Measurements from ENCODE around the gene PKHD1. TPM values are rescaled to one million over a fixed set of nuclear protein-coding genes. Genes with fewer than 3 reads are reported as not detected.

Gene PKHD1
- total and polyA plus RNA-seq, 2 of the 8 experiments (the other 6 are each of a cell fraction or from before 2014, with no cell fraction given), result 0.06 to 0.09 TPM

DNA sequence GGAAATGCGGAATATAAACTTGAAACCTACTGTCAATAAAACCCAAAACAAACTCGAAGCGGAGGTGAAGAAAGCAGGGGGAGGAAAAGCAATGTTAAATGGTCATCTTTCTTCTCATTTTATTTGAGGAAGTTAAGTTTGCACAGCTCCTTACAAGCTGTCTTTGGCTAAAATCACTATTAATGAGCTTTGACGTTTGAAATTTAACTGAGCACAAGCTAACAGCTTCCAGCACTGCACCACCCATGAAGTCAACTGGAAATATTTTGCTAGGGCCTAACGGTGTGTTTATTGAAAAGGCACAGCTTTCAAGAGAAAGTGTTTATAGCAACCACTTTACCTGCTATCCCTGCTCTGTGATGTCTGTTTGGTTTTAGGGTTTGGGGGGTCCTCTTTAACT lies 103.8 kb downstream of the PKHD1 start:
- peak overlapping the region in 1 of 4 experiments; percentile 13; a peak in 1 of 7 replicates for H3K9ac ChIP-seq (replicated peaks in 1 of 4; ENCODE audit: extremely low read depth in 1 of 4, low read depth in 3 of 4, low read length in 3 of 4)
- H2BK12ac ChIP-seq (ENCODE audit: low read depth, low read length), result no peak overlapping the region
- no peak overlapping the region for H4K8ac ChIP-seq (ENCODE audit: extremely low read depth, insufficient read depth, low read length)
- ChIA-PET CTCF (ENCODE audit: partially characterized antibody) (interaction anchor here (0.9 to 1.6 kb wide), 4 partner anchors 18 to 66 kb away, joined by 3 to 6 read pairs (median 4); no protein-coding TSS in a partner anchor), POLR2A (ENCODE audit: partially characterized antibody) (no interaction called here)
- no peak overlapping the region for H3K14ac ChIP-seq (ENCODE audit: insufficient read length)
- no peak overlapping the region for H2BK15ac ChIP-seq (ENCODE audit: low read length)
- DNase-seq (ENCODE audit: low read depth in 1 of 2, low spot score in 2 of 2) (no peak), FAIRE-seq (no peak)
- H4K91ac ChIP-seq (replicated peaks; ENCODE audit: insufficient read length, low read length), result no peak overlapping the region
- H3K27ac ChIP-seq (ENCODE audit: low read depth, low read length), result no peak overlapping the region
- WGBS, 2 experiments (ENCODE audit: extremely low coverage in 1 of 2, insufficient coverage in 1 of 2, insufficient read length in 1 of 2, insufficient replicate concordance in 2 of 2, low coverage in 1 of 2, low lambda C conversion rate in 2 of 2, missing lambda C conversion rate in 1 of 2), result 75% methylated on average over 5 of the region's 5 CpGs; no CpG with 5 or more reads in 1 of the 2 experiments
- H3K23ac ChIP-seq (ENCODE audit: insufficient read length), result no peak overlapping the region
- H3K79me2 ChIP-seq (ENCODE audit: control insufficient read depth in 1 of 2, insufficient read depth in 2 of 2, low read length in 2 of 2), result no peaks in the 10 kb centered on the region
- peaks cover 0 to 11% (median under 1%) of the 10 kb centered on the region in 4 experiments; a peak in 3 of 7 replicates for H3K4me1 ChIP-seq (replicated peaks in 1 of 4; ENCODE audit: control insufficient read depth in 3 of 4, insufficient read depth in 4 of 4, low read length in 3 of 4)
- no peak overlapping the region; the same call in 1 of the 2 replicates for H2BK5ac ChIP-seq (ENCODE audit: low read depth, low read length)
- H3K23me2 ChIP-seq (ENCODE audit: low read depth, low read length), result no peaks in the 10 kb centered on the region
- 0 out of 2 replicates have a peak overlapping the region, but pooled peaks have one; percentile 41 for H2BK20ac ChIP-seq (ENCODE audit: low read length)
- H3K56ac ChIP-seq (replicated peaks; ENCODE audit: insufficient read length, low read depth, low read length), result no peak overlapping the region
- no peaks in the 10 kb centered on the region; a peak in 1 of 8 replicates for H3K36me3 ChIP-seq (ENCODE audit: control insufficient read depth in 2 of 4, insufficient read depth in 4 of 4, low read length in 3 of 4)
- no peak overlapping the region for H2AK5ac ChIP-seq (ENCODE audit: low read depth, low read length)
- H2AFZ ChIP-seq (ENCODE audit: low read length), result peak overlapping the region; percentile 63; the same call in 1 of the 2 replicates
- peaks cover 0 to 7% of the 10 kb centered on the region in 2 experiments; a peak in 1 of 4 replicates for H3K9me3 ChIP-seq (ENCODE audit: insufficient read depth in 2 of 2, low read depth in 1 of 2, low read length in 1 of 2)
- H4K20me1 ChIP-seq (replicated peaks in 1 of 2; ENCODE audit: control insufficient read depth in 1 of 2, insufficient read depth in 2 of 2, low read length in 2 of 2), result no peaks in the 10 kb centered on the region
- H3K4me3 ChIP-seq (ENCODE audit: extremely low read depth in 1 of 4, insufficient read depth in 2 of 4, low read depth in 3 of 4, low read length in 4 of 4), result no peak overlapping the region
- H3K4me2 ChIP-seq (ENCODE audit: insufficient read depth in 1 of 2, low read depth in 2 of 2, low read length in 2 of 2), result no peak overlapping the region
- H3K4ac ChIP-seq (replicated peaks; ENCODE audit: insufficient read length, low read depth, low read length), result no peak overlapping the region
- H4K5ac ChIP-seq (ENCODE audit: insufficient read length, low read depth, low read length), result no peak overlapping the region
- H3K27me3 ChIP-seq (replicated peaks in 1 of 4; ENCODE audit: control insufficient read depth in 3 of 4, extremely low read depth in 1 of 4, insufficient read depth in 3 of 4, low read length in 3 of 4), result no peaks in the 10 kb centered on the region
- peak overlapping the region; percentile 16; the same call in 1 of the 2 replicates for H3K18ac ChIP-seq (ENCODE audit: extremely low read depth, low read length)
- H2BK120ac ChIP-seq (replicated peaks; ENCODE audit: low read depth, low read length), result no peak overlapping the region
- H3K79me1 ChIP-seq (ENCODE audit: low read depth, low read length), result no peaks in the 10 kb centered on the region
- TF ChIP-seq SIRT6 (IDR thresholded peaks at IDR 0.05; ENCODE audit: low read length) (no peak), POLR2AphosphoS5 (IDR thresholded peaks at IDR 0.05; ENCODE audit: low read depth, low read length) (no peak), YY1 (IDR thresholded peaks at IDR 0.05; ENCODE audit: low read depth, low read length) (no peak), RXRA (IDR thresholded peaks at IDR 0.05; ENCODE audit: insufficient read depth, low read depth, low read length) (no peak), SUZ12 (IDR thresholded peaks at IDR 0.05; ENCODE audit: low read length) (no peak), POU5F1 (IDR thresholded peaks at IDR 0.05; ENCODE audit: low read depth, low read length) (no peak), KDM5A (IDR thresholded peaks at IDR 0.05; ENCODE audit: low read length) (no peak), SIX5 (IDR thresholded peaks at IDR 0.05; ENCODE audit: low read depth, low read length) (no peak), TEAD4 (IDR thresholded peaks at IDR 0.05; ENCODE audit: low read depth, low read length) (no peak), HDAC2 (IDR thresholded peaks at IDR 0.05; ENCODE audit: borderline replicate concordance in 1 of 2, low read depth in 2 of 2, low read length in 2 of 2) (no peak), BCL11A (IDR thresholded peaks at IDR 0.05; ENCODE audit: low read depth in 2 of 2, low read length in 2 of 2) (no peak)

Measured in H1 (cell line).